PC-9 (cell line): Measurements from ENCODE around the gene ROBO2.

ENCODE experiments used
- EZH2 ChIP-seq: fragments of 200-600 bp; sonication (generic); IDR thresholded peaks from 2 replicates; pipeline ENCODE4 v1.8.0; 2017; ENCODE audit warnings: antibody characterized with exemption, low read depth
- TF ChIP-seq, protein P1 (sequence below): fragments of 200-600 bp; sonication (generic); conservative IDR thresholded peaks from 2 replicates; pipeline ENCODE4 v1.6.1; 2017; ENCODE audit warnings: mixed run types, antibody characterized with exemption, mild to moderate bottlenecking, moderate library complexity

DNA sequence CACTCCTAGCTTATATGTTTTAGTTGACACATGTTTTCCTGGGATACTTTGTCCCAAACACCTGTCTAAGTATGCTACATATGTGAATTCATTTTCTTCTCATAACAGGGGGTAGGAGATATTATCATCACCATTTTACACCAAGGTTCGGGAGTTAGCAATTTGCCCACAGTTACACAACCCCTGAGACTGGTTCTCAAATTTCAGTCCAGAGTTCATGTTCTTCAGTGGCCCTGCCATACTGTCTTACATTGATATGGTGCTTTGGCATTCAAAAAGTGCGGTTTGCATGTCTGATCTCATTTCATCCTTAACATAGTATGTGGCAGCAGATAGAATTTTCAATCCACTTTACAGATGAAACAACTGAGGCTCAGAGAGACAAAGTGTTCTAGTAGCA lies 38.4 kb downstream of the ROBO2 start:
- TF ChIP-seq, protein P1, sequence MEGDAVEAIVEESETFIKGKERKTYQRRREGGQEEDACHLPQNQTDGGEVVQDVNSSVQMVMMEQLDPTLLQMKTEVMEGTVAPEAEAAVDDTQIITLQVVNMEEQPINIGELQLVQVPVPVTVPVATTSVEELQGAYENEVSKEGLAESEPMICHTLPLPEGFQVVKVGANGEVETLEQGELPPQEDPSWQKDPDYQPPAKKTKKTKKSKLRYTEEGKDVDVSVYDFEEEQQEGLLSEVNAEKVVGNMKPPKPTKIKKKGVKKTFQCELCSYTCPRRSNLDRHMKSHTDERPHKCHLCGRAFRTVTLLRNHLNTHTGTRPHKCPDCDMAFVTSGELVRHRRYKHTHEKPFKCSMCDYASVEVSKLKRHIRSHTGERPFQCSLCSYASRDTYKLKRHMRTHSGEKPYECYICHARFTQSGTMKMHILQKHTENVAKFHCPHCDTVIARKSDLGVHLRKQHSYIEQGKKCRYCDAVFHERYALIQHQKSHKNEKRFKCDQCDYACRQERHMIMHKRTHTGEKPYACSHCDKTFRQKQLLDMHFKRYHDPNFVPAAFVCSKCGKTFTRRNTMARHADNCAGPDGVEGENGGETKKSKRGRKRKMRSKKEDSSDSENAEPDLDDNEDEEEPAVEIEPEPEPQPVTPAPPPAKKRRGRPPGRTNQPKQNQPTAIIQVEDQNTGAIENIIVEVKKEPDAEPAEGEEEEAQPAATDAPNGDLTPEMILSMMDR, result no peak
- TF ChIP-seq EZH2, result no peak
